Liver (tissue), 9 donors: Measurements from ENCODE around the gene IGLL5. TPM values are rescaled to one million over a fixed set of nuclear protein-coding genes. Genes with fewer than 3 reads are reported as not detected.

ENCODE experiments used
- DNase-seq: peaks from one replicate; pipeline ENCODE4 v3.0.0-alpha.2; 2017; ENCODE audit warnings: low spot score
- H3K27ac ChIP-seq, 2 donors: one replicate each; pipeline ENCODE4 v1.7.0; 2013; ENCODE audit warnings: inconsistent platforms in 2 of 2, low read length in 2 of 2, control low read depth in 1 of 2, low read depth in 1 of 2, mild to moderate bottlenecking in 1 of 2
- H3K27me3 ChIP-seq, 4 donors: one replicate each; pipeline versions ENCODE4 v1.6.1 to v1.7.0; 2013; ENCODE audit warnings: low read length in 3 of 4, inconsistent platforms in 1 of 4, mild to moderate bottlenecking in 1 of 4, moderate library complexity in 1 of 4; ENCODE audit not compliant: control insufficient read depth in 4 of 4, insufficient read depth in 4 of 4
- H3K36me3 ChIP-seq, 4 donors: one replicate each; pipeline versions ENCODE4 v1.6.1 to v1.7.0; 2013; ENCODE audit warnings: low read length in 3 of 4, mild to moderate bottlenecking in 3 of 4, low read depth in 1 of 4, moderate library complexity in 1 of 4; ENCODE audit not compliant: control insufficient read depth in 4 of 4, insufficient read depth in 3 of 4
- H3K4me1 ChIP-seq, 4 donors: one replicate each; pipeline versions ENCODE4 v1.6.1 to v1.7.0; 2013; ENCODE audit warnings: low read length in 3 of 4, mild to moderate bottlenecking in 3 of 4, moderate library complexity in 1 of 4; ENCODE audit not compliant: control insufficient read depth in 4 of 4, insufficient read depth in 4 of 4
- H3K4me3 ChIP-seq, 3 donors: one replicate each; pipeline versions ENCODE4 v1.6.1 to v1.7.0; 2013; ENCODE audit warnings: low read length in 3 of 3, control low read depth in 1 of 3, low read depth in 1 of 3, mild to moderate bottlenecking in 1 of 3
- H3K9ac ChIP-seq, 2 donors: one replicate each; pipeline ENCODE4 v1.7.0; 2013; ENCODE audit warnings: low read length in 2 of 2, mild to moderate bottlenecking in 2 of 2, moderate library complexity in 2 of 2, control low read depth in 1 of 2, low read depth in 1 of 2
- H3K9me3 ChIP-seq, 4 donors: one replicate each; pipeline versions ENCODE4 v1.6.1 to v1.7.0; 2013; ENCODE audit warnings: low read length in 3 of 4; ENCODE audit not compliant: control insufficient read depth in 4 of 4
- EGR1 ChIP-seq, 2 donors: IDR thresholded peaks; 2 replicates each; pipeline ENCODE4 v1.6.1; 2016 to 2018; ENCODE audit warnings: antibody characterized with exemption in 2 of 2, low read depth in 2 of 2
- FOXA2 ChIP-seq: IDR thresholded peaks from 2 replicates; pipeline ENCODE4 v1.6.1; 2016; ENCODE audit warnings: antibody characterized with exemption
- GABPA ChIP-seq, 2 donors: IDR thresholded peaks in 1 of 2; conservative IDR thresholded peaks in 1 of 2; 2 replicates each; pipeline ENCODE4 v1.6.1; 2016; ENCODE audit warnings: antibody characterized with exemption in 2 of 2, mild to moderate bottlenecking in 1 of 2, moderate library complexity in 1 of 2
- HNF4A ChIP-seq, 2 donors: conservative IDR thresholded peaks; 2 replicates each; pipeline ENCODE4 v1.6.1; 2016; ENCODE audit warnings: antibody characterized with exemption in 2 of 2, mild to moderate bottlenecking in 2 of 2
- HNF4G ChIP-seq: IDR thresholded peaks from 2 replicates; pipeline ENCODE4 v1.6.1; 2016; ENCODE audit warnings: antibody characterized with exemption
- JUND ChIP-seq, 2 donors: IDR thresholded peaks; 2 replicates each; pipeline ENCODE4 v1.6.1; 2016; ENCODE audit warnings: antibody characterized with exemption in 2 of 2
- NR2F2 ChIP-seq: IDR thresholded peaks from 2 replicates; pipeline ENCODE4 v1.6.1; 2016; ENCODE audit warnings: antibody characterized with exemption
- RAD21 ChIP-seq, 2 donors: IDR thresholded peaks; 2 replicates each; pipeline ENCODE4 v1.6.1; 2016; ENCODE audit warnings: antibody characterized with exemption in 2 of 2, mild to moderate bottlenecking in 2 of 2
- RXRA ChIP-seq, 2 donors: IDR thresholded peaks; 2 replicates each; pipeline ENCODE4 v1.6.1; 2017 to 2018; ENCODE audit warnings: antibody characterized with exemption in 2 of 2, mild to moderate bottlenecking in 1 of 2
- SP1 ChIP-seq: IDR thresholded peaks from 2 replicates; pipeline ENCODE4 v1.6.1; 2018; ENCODE audit warnings: antibody characterized with exemption, mild to moderate bottlenecking
- TAF1 ChIP-seq: conservative IDR thresholded peaks from 2 replicates; pipeline ENCODE4 v1.6.1; 2016; ENCODE audit warnings: antibody characterized with exemption, mild to moderate bottlenecking
- YY1 ChIP-seq: IDR thresholded peaks from 2 replicates; pipeline ENCODE4 v1.6.1; 2016; ENCODE audit warnings: antibody characterized with exemption, mild to moderate bottlenecking
- WGBS: extraction: QIAGEN DNeasy Blood & Tissue Kit; methylation state at CpG from one replicate; pipeline ENCODE4 v1.1.7; 2013; 5-methylcytosine and 5-hydroxymethylcytosine counted together
- polyA plus RNA-seq, 2 donors: library from polyadenylated mRNA; stranded (reverse) in 1 of 2; unstranded in 1 of 2; fragments of 200-250 nt in 1 of 2; fragments of >200 nt in 1 of 2; fragmentation: Nextera tagmentation in 1 of 2; extraction: Ambion mirVana in 1 of 2; gene quantifications; one replicate each; pipeline versions ENCODE4 v1.2.1 to v1.2.3, GENCODE V29; 2013 to 2015
- total RNA-seq, 2 donors: library from RNA; depleted of rRNA; stranded (reverse); fragments of >200 nt; gene quantifications; one replicate each; pipeline ENCODE4 v1.2.3, GENCODE V29; 2014
- TF ChIP-seq, protein P1 (sequence below): IDR thresholded peaks from 2 replicates; pipeline ENCODE4 v1.6.1; 2016; ENCODE audit warnings: antibody characterized with exemption
- TF ChIP-seq, protein P2 (sequence below): fragments of 150-350 bp; IDR thresholded peaks from 2 replicates; pipeline ENCODE4 v1.5.1; 2017; ENCODE audit warnings: improper control_type of control experiment, low read depth, low read length; ENCODE audit not compliant: missing input control
- TF ChIP-seq, protein P3 (sequence below): IDR thresholded peaks from 2 replicates; pipeline ENCODE4 v1.6.1; 2016; ENCODE audit warnings: antibody characterized with exemption
- TF ChIP-seq, protein P4 (sequence below): IDR thresholded peaks from 2 replicates; pipeline ENCODE4 v1.6.1; 2016; ENCODE audit warnings: antibody characterized with exemption
- donor health status: healthy.
- donor health status: healthy.
- donor health status: healthy.
- donor health status: healthy.
- donor health status: healthy.

IGLL5 gene
- total and polyA plus RNA-seq, 4 donors, result 1.3 to 13.4 (median 3.4) TPM

DNA sequence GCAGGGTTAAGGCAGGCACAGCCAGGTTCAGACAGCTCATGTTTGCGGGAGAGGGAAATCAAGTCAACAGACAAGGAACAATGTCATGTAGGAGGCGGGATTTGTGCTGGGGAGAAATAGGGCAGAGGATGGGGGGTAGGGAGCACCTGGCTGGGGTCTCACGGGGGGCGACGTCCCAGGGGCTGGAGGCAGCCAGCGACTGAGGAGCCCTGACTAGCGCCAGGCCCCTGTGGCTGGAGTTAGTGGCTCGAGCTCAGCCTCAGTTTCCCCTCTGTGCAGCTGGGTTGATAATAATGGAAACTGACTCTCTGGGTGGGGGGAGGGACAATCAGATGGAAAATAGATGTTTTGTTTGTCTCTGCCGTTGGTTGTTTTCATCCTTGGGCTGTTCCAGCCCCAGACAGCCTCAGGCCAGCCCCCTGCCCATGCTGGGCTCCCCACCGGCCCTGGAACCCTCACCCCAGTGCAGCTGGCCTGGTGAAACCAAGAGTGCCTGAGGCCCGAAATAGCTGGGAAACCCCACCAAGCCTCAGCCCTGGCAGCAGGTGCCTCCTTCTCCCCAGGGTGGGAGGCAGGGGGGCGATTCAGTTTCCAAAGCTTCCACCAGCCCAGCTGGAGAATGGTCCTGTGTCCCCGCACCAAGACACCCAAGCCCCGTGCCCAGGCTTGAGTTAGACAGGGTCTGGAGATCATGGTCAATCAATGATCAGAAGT lies 44.1 kb downstream of the IGLL5 start:
- H3K4me3 ChIP-seq, result no peak overlapping the region
- WGBS, result 83% methylated on average over 14 of the region's 14 CpGs
- no peak overlapping the region for H3K27ac ChIP-seq
- no peak overlapping the region for H3K9ac ChIP-seq
- H3K27me3 ChIP-seq, result no peaks in the 10 kb centered on the region
- no peaks in the 10 kb centered on the region for H3K4me1 ChIP-seq
- no peaks in the 10 kb centered on the region for H3K36me3 ChIP-seq
- no peak for DNase-seq
- TF ChIP-seq, protein P1, sequence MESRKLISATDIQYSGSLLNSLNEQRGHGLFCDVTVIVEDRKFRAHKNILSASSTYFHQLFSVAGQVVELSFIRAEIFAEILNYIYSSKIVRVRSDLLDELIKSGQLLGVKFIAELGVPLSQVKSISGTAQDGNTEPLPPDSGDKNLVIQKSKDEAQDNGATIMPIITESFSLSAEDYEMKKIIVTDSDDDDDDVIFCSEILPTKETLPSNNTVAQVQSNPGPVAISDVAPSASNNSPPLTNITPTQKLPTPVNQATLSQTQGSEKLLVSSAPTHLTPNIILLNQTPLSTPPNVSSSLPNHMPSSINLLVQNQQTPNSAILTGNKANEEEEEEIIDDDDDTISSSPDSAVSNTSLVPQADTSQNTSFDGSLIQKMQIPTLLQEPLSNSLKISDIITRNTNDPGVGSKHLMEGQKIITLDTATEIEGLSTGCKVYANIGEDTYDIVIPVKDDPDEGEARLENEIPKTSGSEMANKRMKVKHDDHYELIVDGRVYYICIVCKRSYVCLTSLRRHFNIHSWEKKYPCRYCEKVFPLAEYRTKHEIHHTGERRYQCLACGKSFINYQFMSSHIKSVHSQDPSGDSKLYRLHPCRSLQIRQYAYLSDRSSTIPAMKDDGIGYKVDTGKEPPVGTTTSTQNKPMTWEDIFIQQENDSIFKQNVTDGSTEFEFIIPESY, result no peak
- TF ChIP-seq EGR1 (IDR thresholded peaks at IDR 0.05; ENCODE audit: low read depth in 2 of 2) (no peak), TAF1 (no peak), SP1 (no peak), RAD21 (IDR thresholded peaks at IDR 0.05) (no peak), NR2F2 (no peak), RXRA (IDR thresholded peaks at IDR 0.05) (no peak), HNF4G (no peak), GABPA (IDR thresholded peaks at IDR 0.05 in 1 of 2, conservative IDR thresholded peaks at IDR 0.05 in 1 of 2) (no peak)
- TF ChIP-seq, protein P2, sequence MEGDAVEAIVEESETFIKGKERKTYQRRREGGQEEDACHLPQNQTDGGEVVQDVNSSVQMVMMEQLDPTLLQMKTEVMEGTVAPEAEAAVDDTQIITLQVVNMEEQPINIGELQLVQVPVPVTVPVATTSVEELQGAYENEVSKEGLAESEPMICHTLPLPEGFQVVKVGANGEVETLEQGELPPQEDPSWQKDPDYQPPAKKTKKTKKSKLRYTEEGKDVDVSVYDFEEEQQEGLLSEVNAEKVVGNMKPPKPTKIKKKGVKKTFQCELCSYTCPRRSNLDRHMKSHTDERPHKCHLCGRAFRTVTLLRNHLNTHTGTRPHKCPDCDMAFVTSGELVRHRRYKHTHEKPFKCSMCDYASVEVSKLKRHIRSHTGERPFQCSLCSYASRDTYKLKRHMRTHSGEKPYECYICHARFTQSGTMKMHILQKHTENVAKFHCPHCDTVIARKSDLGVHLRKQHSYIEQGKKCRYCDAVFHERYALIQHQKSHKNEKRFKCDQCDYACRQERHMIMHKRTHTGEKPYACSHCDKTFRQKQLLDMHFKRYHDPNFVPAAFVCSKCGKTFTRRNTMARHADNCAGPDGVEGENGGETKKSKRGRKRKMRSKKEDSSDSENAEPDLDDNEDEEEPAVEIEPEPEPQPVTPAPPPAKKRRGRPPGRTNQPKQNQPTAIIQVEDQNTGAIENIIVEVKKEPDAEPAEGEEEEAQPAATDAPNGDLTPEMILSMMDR, result no peak
- TF ChIP-seq, protein P3, sequence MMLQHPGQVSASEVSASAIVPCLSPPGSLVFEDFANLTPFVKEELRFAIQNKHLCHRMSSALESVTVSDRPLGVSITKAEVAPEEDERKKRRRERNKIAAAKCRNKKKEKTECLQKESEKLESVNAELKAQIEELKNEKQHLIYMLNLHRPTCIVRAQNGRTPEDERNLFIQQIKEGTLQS, result no peak
- H3K9me3 ChIP-seq, result no peaks in the 10 kb centered on the region

DNA sequence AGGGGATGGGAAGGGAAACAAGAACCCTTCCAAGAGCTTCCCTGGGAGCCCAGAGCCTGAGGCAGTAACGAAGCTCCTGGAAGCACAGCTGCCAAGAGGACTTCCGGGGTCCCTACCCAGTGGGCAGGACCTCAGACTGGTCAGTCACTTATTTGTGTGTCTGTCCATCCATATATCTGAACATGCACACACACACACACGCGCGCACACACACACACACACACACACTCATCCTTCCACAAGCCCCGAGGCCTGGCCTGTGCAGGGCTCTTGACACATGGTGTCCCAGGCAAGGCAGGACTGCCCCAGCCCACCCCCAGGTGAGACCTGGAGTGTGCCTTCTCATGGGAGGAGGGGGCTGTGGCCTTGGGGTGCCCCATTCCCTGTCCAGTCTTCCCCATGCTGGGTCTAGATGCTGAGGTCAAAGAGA lies 44.9 kb downstream of the IGLL5 start:
- H3K4me1 ChIP-seq, result no peaks in the 10 kb centered on the region
- no peak for TF ChIP-seq YY1
- TF ChIP-seq, protein P2, result no peak
- TF ChIP-seq, protein P3, result no peak
- TF ChIP-seq RAD21 (IDR thresholded peaks at IDR 0.05), result no peak
- no peak for TF ChIP-seq RXRA (IDR thresholded peaks at IDR 0.05)
- no peak for TF ChIP-seq EGR1 (IDR thresholded peaks at IDR 0.05; ENCODE audit: low read depth in 2 of 2)
- TF ChIP-seq JUND (IDR thresholded peaks at IDR 0.05), result no peak
- no peak for TF ChIP-seq FOXA2
- TF ChIP-seq, protein P4, sequence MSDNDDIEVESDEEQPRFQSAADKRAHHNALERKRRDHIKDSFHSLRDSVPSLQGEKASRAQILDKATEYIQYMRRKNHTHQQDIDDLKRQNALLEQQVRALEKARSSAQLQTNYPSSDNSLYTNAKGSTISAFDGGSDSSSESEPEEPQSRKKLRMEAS, result no peak
- no peak for TF ChIP-seq HNF4A (conservative IDR thresholded peaks at IDR 0.05)
- TF ChIP-seq HNF4G, result no peak
- TF ChIP-seq NR2F2, result no peak
- no peak for DNase-seq
- no peak overlapping the region for H3K9ac ChIP-seq
- no peaks in the 10 kb centered on the region for H3K27me3 ChIP-seq
- no peaks in the 10 kb centered on the region for H3K36me3 ChIP-seq
- H3K27ac ChIP-seq, result no peak overlapping the region
- WGBS, result 77% methylated on average over 6 of the region's 6 CpGs
- H3K9me3 ChIP-seq, result no peaks in the 10 kb centered on the region
- H3K4me3 ChIP-seq, result no peak overlapping the region
